Upper lobe of right lung (tissue), 1 donor: ENCODE results near the gene ZNF385C. TPM values are rescaled to one million over a fixed set of nuclear protein-coding genes. Genes with fewer than 3 reads are reported as not detected.

Experiments
- ATAC-seq: fragments of 200-7000 bp; cut with Tn5 transposase; one replicate; pipeline ENCODE4 v1.9.1; 2020; ENCODE audit warnings: mild to moderate bottlenecking, moderate library complexity
- DNase-seq: peaks from one replicate; pipeline ENCODE4 v3.0.0-alpha.2; 2020
- H3K27ac ChIP-seq: fragments of 200-600 bp; one replicate; pipeline ENCODE4 v1.8.0; 2022
- H3K27me3 ChIP-seq: fragments of 200-600 bp; one replicate; pipeline ENCODE4 v1.8.0; 2022; ENCODE audit warnings: mild to moderate bottlenecking
- H3K36me3 ChIP-seq: fragments of 200-600 bp; one replicate; pipeline ENCODE4 v1.8.0; 2022
- H3K4me1 ChIP-seq: fragments of 200-600 bp; one replicate; pipeline ENCODE4 v1.8.0; 2022
- H3K4me3 ChIP-seq: fragments of 200-600 bp; one replicate; pipeline ENCODE4 v1.8.0; 2022; ENCODE audit warnings: mild to moderate bottlenecking
- H3K9me3 ChIP-seq: fragments of 200-600 bp; one replicate; pipeline ENCODE4 v1.8.0; 2022
- intact Hi-C: fragments of 100-400 bp; cut with DNase I; formaldehyde crosslinking; loops from one replicate; pipeline ENCODE4 v1.11.0; 2022
- total RNA-seq: library from RNA; stranded (reverse); fragmentation: NEBNext Ultra II Directional; extraction: Animal tissue kit (Norgen Biotek cat#: 25700); gene quantifications from one replicate; pipeline ENCODE4 v1.2.1, GENCODE V29; 2021
- TF ChIP-seq, protein P1 (sequence below): fragments of 200-600 bp; IDR thresholded peaks from one replicate; pipeline ENCODE4 v1.8.0; 2022; ENCODE audit warnings: antibody characterized with exemption
- donor health status: DM: no; HTN: yes; CAD: no; lungs with severe emphysema.

The ZNF385C gene
- total RNA-seq, 1 donor from 2014 or later: 0.78 TPM

DNA sequence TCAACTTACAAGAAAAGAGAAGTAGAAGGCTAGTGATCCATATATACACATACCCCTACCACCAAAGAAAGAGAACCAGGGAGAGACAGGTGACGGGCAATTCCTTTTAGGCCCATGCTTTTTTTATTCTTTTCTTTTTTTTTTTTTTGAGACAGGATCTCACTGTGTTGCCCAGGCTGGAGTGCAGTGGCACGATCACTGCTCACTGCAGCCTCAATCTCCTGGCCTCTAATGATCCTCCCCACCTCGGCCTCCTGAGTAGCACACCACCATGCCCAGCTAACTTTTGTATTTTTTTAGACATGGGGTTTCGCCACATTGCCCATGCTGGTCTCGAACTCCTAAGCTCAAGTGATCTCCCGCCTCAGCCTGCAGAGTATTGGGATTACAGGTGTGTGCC, 29.1 kb upstream of the ZNF385C start:
- DNase-seq (no peak), ATAC-seq (no peak)
- H3K27ac ChIP-seq: no peak overlapping the region
- no peaks in the 10 kb centered on the region for H3K27me3 ChIP-seq
- peaks cover 37% of the 10 kb centered on the region for H3K4me1 ChIP-seq
- peaks cover 55% of the 10 kb centered on the region for H3K36me3 ChIP-seq
- TF ChIP-seq, protein P1, sequence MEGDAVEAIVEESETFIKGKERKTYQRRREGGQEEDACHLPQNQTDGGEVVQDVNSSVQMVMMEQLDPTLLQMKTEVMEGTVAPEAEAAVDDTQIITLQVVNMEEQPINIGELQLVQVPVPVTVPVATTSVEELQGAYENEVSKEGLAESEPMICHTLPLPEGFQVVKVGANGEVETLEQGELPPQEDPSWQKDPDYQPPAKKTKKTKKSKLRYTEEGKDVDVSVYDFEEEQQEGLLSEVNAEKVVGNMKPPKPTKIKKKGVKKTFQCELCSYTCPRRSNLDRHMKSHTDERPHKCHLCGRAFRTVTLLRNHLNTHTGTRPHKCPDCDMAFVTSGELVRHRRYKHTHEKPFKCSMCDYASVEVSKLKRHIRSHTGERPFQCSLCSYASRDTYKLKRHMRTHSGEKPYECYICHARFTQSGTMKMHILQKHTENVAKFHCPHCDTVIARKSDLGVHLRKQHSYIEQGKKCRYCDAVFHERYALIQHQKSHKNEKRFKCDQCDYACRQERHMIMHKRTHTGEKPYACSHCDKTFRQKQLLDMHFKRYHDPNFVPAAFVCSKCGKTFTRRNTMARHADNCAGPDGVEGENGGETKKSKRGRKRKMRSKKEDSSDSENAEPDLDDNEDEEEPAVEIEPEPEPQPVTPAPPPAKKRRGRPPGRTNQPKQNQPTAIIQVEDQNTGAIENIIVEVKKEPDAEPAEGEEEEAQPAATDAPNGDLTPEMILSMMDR: no peak
- no peaks in the 10 kb centered on the region for H3K9me3 ChIP-seq
- intact Hi-C loops: no loop called here
- H3K4me3 ChIP-seq: no peak overlapping the region

DNA sequence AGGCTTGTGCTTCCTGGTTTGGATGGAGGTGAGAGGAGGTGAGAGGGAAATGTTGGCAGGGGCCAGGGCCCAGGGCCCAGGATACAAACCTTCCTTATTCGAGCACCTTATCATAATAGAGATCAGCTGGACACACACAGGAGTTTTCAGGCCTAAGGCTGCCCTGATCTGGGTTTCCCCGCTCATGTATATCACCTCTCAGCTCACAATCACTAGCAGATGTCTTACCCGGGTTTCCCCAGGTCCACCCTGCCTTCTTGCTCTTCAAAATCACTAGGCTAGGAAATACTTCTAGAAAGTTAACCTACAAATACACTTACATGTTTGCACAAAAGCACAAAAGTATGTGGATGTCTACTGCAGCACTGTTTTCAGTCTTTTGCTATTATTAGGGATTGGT, 28.6 kb upstream of the ZNF385C start:
- H3K36me3 ChIP-seq: peaks cover 55% of the 10 kb centered on the region
- ATAC-seq (no peak), DNase-seq (no peak)
- no peak overlapping the region for H3K4me3 ChIP-seq
- H3K4me1 ChIP-seq: peaks cover 38% of the 10 kb centered on the region
- no peaks in the 10 kb centered on the region for H3K27me3 ChIP-seq
- no peaks in the 10 kb centered on the region for H3K9me3 ChIP-seq
- intact Hi-C loops: no loop called here
- no peak overlapping the region for H3K27ac ChIP-seq
- TF ChIP-seq, protein P1: no peak

DNA sequence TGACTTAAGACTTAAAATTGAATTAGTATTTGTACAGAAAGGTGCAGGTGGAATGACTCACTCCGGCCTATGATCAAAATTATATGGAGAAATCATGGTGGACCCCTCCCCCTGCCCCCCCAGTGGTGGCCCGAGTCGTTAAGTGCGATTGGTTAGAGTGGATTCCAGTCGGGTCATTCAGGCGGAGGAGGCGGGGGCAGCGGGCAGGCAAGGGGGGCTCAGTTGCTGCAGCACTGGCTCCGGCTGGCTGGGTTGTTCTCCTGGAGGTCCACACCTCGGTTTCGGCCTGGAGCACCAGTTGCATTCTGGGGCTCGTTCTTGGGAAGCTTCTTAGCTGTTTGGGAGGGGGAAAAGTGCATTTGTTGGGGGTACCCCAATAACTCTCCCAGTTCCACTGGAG, 27.3 kb upstream of the ZNF385C start:
- intact Hi-C loops: no loop called here
- no peaks in the 10 kb centered on the region for H3K27me3 ChIP-seq
- H3K4me3 ChIP-seq: no peak overlapping the region
- H3K36me3 ChIP-seq: peaks cover 55% of the 10 kb centered on the region
- H3K9me3 ChIP-seq: no peaks in the 10 kb centered on the region
- H3K27ac ChIP-seq: no peak overlapping the region
- TF ChIP-seq, protein P1: no peak
- no peak for DNase-seq
- ATAC-seq: no peak
- peaks cover 32% of the 10 kb centered on the region for H3K4me1 ChIP-seq

DNA sequence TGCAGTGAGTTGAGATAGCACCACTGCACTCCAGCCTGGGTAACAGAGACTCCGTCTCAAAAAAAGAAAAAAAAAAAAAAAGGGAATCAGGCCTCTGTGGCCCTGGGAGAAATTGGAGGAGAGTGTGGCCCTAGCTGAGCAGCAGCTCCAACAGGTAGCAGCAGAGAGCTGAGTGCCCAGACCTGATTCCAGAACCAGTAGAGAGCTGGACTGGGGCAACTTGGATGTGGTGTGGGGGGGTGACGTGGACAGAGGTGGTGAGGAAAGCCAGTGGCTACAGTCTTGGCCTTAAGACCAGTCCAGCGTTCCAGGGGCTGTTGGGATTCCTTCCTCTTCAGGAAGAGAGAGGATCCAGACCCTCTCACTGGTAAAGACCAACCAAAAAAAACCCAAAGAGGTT, 26.0 kb upstream of the ZNF385C start:
- H3K27me3 ChIP-seq: no peaks in the 10 kb centered on the region
- H3K4me1 ChIP-seq: peaks cover 27% of the 10 kb centered on the region
- intact Hi-C loops: no loop called here
- H3K36me3 ChIP-seq: peaks cover 43% of the 10 kb centered on the region
- H3K4me3 ChIP-seq: no peak overlapping the region
- no peaks in the 10 kb centered on the region for H3K9me3 ChIP-seq
- TF ChIP-seq, protein P1: no peak
- no peak overlapping the region for H3K27ac ChIP-seq
- DNase-seq (no peak), ATAC-seq (no peak)

DNA sequence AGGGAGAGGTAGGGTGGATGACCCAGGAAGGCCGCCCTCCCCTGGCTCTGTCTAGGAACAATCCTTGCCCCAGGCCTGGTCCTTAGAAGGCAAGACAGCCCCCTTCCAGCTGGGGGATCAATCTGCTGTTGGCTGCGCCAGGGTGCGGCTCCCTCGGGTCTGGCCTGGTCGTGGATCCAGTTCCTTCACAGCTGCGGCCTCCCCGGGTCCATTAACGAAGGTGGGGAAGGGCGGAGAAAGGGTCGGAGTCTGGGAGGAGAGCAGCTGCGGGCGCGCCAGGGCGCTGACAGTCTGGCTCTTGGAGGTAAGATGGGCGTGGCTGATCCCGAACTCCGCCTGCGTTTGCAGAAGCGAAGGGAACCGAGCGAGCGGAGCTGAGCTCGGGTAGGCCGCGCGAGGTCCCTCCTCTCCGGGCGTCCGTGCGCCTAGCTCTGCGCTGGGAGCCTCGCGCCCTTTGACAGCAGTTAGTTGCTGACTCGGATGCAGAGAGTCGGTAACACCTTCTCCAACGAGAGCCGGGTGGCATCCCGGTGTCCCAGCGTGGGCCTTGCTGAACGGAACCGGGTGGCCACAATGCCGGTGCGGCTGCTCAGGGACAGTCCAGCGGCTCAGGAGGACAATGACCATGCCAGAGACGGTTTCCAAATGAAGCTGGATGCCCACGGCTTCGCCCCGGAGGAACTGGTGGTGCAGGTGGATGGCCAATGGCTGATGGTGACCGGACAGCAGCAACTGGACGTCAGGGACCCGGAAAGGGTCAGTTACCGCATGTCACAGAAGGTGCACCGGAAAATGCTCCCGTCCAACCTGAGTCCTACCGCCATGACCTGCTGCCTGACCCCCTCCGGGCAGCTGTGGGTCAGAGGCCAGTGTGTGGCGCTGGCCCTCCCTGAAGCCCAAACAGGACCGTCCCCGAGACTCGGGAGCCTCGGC, 24.4 kb upstream of the ZNF385C start, which contains the start of gene HSPB9:
Gene HSPB9, plus strand, starts transcription at position 434 of the 933 bp plus-strand sequence. Its CDS starts 47 bp downstream, at position 481.
- DNase-seq (peak; percentile 84), ATAC-seq (peak; percentile 69)
- TF ChIP-seq, protein P1: no peak
- Histone ChIP-seq H3K36me3 (peaks cover 27% of the 10 kb centered on the region), H3K4me3 (peak within 1 kb of the TSS; percentile 14), H3K27ac (peak within 1 kb of the TSS; percentile 63), H3K4me1 (peaks cover 21% of the 10 kb centered on the region), H3K9me3 (no peaks in the 10 kb centered on the region), H3K27me3 (no peaks in the 10 kb centered on the region)
- intact Hi-C loops: no loop called here
